Liver (tissue), 3 donors: ENCODE data around the gene PHLDB3.

ENCODE experiments used
- ATF3 ChIP-seq: IDR thresholded peaks from 2 replicates; pipeline ENCODE4 v1.6.1; 2016; ENCODE audit warnings: antibody characterized with exemption
- CTCF ChIP-seq: fragments of 150-350 bp; IDR thresholded peaks from 2 replicates; pipeline ENCODE4 v1.5.1; 2017; ENCODE audit warnings: improper control_type of control experiment, low read depth, low read length; ENCODE audit not compliant: missing input control
- EGR1 ChIP-seq, 2 donors: IDR thresholded peaks; 2 replicates each; pipeline ENCODE4 v1.6.1; 2016 to 2018; ENCODE audit warnings: antibody characterized with exemption in 2 of 2, low read depth in 2 of 2
- MAX ChIP-seq: IDR thresholded peaks from 2 replicates; pipeline ENCODE4 v1.6.1; 2016; ENCODE audit warnings: antibody characterized with exemption
- RAD21 ChIP-seq, 2 donors: IDR thresholded peaks; 2 replicates each; pipeline ENCODE4 v1.6.1; 2016; ENCODE audit warnings: antibody characterized with exemption in 2 of 2, mild to moderate bottlenecking in 2 of 2
- REST ChIP-seq: IDR thresholded peaks from 2 replicates; pipeline ENCODE4 v1.6.1; 2016; ENCODE audit warnings: antibody characterized with exemption, mild to moderate bottlenecking
- SP1 ChIP-seq: IDR thresholded peaks from 2 replicates; pipeline ENCODE4 v1.6.1; 2018; ENCODE audit warnings: antibody characterized with exemption, mild to moderate bottlenecking
- ZBTB33 ChIP-seq: IDR thresholded peaks from 2 replicates; pipeline ENCODE4 v1.6.1; 2016; ENCODE audit warnings: antibody characterized with exemption
- donor health status: healthy.
- donor health status: healthy.

- no peak for TF ChIP-seq RAD21 (IDR thresholded peaks at IDR 0.05)
- TF ChIP-seq CTCF: no peak
- TF ChIP-seq MAX: no peak
- no peak for TF ChIP-seq ATF3
- TF ChIP-seq ZBTB33: no peak
- no peak for TF ChIP-seq REST
- TF ChIP-seq EGR1 (IDR thresholded peaks at IDR 0.05; ENCODE audit: low read depth in 2 of 2): no peak
- no peak for TF ChIP-seq SP1
Measured at GRCh38 chr19:43466793-43467192, 37.8 kb downstream of the PHLDB3 start.
